Fibroblast of lung (primary cell): Measurements from ENCODE around the gene EPS8L2.

Source experiments
- CTCF ChIP-seq, 2 donors: IDR thresholded peaks in 1 of 2; conservative IDR thresholded peaks in 1 of 2; 1 replicate in 1 of 2; 2 replicates in 1 of 2; pipeline ENCODE4 v1.5.1; 2011 to 2012; ENCODE audit warnings: low read length in 2 of 2, control low read depth in 1 of 2, inconsistent platforms in 1 of 2, low read depth in 1 of 2, mild to moderate bottlenecking in 1 of 2
- EZH2 ChIP-seq: IDR thresholded peaks from 2 replicates; pipeline ENCODE4 v1.5.1; 2012; ENCODE audit warnings: low read length, control low read depth, mild to moderate bottlenecking; ENCODE audit errors: missing control alignments

GRCh38 chr11:696955-697491 is 9.0 kb upstream of the EPS8L2 start:
- TF ChIP-seq CTCF (conservative IDR thresholded peaks at IDR 0.05 in 1 of 2, IDR thresholded peaks at IDR 0.05 in 1 of 2; ENCODE audit: low read depth in 1 of 2, low read length in 2 of 2) (no peak), EZH2 (no peak)
